Stimulated activated CD4-positive, alpha-beta T cell treated with anti-CD3 and anti-CD28 coated beads, Interleukin-15, amount 100 ng/mL, for 1 hour (primary cell): Measurements from ENCODE around the gene P3H2.
"Not testable (repeated sequence)": the region's sequence is repeated elsewhere in the genome, so short reads cannot be mapped to it uniquely, and the experiment has no call there.

ENCODE experiments used
- DNase-seq, 2 donors: peaks; one replicate each; pipeline ENCODE4 v3.0.0-alpha.2; 2020; ENCODE audit warnings: low read depth in 1 of 2, low spot score in 1 of 2

The P3H2 gene

DNA sequence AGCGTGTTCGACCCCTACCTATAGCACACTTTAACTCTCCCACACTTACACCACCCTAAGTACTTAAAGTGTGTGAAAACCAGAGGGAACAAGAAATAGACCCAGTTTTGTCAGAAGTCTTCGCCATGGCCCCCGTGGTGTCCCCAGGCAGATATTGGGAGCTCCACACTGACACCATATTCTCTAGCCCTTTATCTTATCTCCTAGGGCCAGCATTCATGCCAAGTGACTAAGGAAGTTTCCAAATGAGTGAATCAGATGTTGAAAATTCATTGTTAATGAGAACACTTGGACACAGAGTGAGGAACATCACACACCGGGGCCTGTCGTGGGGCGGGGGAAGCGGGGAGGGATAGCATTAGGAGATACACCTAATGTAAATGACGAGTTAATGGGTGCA, 31.8 kb downstream of the P3H2 start:
- no peak for DNase-seq

DNA sequence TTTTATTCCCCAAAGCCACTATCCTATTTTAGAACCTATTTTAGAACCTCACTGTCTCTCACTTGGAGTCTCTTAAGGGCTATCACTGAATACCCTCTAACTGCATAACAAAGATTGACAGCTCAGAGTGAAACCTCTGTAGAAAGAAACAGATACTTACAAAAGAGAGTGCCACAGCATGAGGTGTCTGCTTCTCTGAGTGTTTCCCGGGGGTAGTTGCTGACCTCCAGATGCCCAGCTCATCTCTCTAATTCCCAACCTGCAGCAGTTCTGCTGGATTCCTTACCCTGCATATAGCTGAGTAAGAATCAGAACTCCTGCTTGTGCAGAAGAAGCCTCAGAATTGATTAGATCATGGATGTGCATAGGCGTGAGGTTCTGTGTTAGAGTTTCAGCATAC, 34.5 kb downstream of the P3H2 start:
- no peak for DNase-seq

GRCh38 chr3:190084983-190085382, 35.7 kb downstream of the P3H2 start:
- no peak for DNase-seq

DNA sequence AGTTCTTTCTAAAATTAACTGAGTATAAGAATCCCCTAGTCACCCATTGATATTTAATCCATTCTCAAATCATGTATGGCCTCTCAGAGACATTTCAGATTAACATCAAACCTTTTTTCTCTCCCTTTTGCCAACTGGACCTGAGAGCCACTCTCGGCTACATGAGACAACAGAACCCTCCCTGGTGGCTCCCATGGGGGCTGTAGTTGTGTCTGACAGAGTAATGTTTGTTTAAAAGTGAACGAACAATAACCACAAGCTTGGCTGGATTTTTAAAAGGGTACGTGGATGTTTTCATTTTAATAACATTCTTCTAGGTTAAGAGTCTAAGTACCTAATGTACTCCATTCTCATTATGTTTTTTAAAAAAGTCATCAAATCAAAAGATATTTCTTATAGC, 37.1 kb downstream of the P3H2 start:
- DNase-seq = no peak

DNA sequence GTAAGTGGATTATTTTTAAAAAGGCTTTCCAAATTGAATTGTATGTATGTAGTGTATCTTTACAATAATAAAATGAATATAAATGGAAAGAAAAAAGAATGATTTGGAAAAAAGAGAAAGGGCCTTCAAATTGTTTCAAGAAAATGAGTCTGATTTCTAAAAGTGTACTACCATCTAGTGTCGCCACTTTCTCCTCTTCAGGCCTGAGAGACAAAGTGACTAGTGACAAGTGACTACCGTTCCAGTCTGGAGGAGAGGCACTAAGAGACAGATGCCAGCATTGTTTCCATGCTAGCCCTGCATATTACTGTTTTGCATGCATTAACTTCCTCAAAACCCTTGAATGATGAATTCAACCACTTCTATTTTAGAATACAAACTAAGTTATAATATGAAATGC, 39.3 kb downstream of the P3H2 start:
- DNase-seq = no peak

DNA sequence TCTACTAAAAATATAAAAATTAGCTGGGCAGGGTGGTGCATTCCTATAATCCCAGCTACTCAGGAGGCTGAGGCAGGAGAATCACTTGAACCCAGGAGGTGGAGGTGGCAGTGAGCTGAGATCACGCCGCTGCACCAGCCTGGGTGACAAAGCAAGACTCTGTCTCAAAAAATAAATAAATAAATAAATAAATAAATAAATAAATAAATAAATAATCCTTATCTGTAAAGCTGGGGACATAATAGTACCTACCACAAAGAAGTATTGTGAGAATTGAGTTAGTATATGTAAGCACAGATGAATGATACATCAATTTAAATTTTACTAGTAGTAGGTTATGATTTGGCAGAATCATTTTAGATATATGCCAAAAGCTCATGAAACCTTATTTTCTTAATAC, 41.5 kb downstream of the P3H2 start:
- DNase-seq = not testable (repeated sequence)

- no peak for DNase-seq
Measured at GRCh38 chr3:190077395-190078045, 43.2 kb downstream of the P3H2 start.

GRCh38 chr3:190076601-190077394, 43.9 kb downstream of the P3H2 start:
- DNase-seq = no peak

GRCh38 chr3:190076136-190076535, 44.6 kb downstream of the P3H2 start:
- DNase-seq = no peak

- no peak for DNase-seq
Measured at GRCh38 chr3:190074817-190075216, 45.9 kb downstream of the P3H2 start.

DNA sequence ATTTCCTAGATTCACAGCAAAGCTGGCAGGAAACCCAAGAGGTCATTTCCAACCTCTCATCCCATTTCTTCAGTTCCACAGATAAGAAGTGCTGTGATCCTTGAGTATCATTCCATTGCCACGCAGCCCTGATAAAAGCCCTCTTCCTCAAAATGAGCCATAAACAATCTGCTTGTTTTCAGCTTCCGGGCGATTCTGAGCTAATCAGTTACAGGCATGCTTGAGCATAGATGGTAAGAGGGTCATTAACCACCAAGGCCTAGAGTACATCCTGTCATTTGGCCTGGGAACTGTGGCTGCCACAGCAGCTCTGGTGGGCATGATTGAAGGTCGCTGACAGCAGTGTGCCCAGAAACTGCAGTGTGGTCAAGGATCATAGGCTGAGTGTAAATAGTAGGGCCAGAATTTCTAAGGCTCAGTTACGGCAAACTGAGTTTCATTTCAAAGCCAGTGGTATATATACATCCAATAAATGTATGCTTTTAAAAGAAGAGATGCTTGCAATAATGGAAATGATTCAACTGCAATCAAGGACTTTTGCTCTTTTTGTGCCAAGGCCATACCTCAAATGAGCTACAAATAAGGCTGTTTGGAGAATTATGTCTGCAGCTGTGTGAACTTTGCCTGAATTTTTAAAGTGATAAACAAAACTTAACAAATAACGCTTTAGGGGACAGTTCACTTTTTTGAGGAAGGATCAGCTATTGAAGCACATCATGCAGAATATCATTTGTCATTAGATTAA, 47.3 kb downstream of the P3H2 start:
- DNase-seq = no peak

DNA sequence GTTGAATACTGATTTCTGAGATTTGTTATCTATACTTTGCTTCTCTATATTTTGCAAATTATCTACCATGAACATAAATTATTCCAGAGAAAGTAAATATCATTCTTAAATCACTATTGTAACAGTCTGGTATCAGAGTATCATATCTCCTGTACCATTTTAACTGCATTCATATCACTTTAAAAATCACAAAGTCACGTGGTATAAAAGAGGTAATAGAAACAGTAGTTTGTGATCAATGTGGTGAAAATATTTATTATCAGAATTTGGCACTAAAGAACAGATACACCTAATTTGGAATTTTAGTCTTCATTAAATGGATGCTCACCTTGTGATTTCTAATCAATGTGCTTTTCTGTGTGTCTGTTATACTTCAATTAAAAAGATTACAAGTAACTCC, 47.8 kb downstream of the P3H2 start:
- DNase-seq = no peak

DNA sequence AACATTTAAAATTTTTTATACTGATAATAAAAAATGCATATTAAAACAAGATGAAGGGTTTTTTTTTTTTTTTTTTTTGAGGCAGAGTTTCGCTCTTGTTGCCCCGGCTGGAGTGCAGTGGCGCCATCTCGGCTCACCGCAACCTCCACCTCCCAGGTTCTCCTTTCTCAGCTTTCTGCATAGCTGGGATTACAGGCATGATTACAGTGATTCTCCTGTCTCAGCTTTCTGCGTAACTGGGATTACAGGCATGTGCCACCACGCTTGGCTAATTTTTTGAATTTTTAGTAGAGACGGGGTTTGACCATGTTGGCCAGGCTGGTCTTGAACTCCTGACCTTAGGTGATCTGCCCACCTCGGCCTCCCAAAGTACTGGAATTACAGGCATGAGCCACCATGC, 48.8 kb downstream of the P3H2 start:
- not testable (repeated sequence) for DNase-seq

GRCh38 chr3:190070622-190071347, 49.9 kb downstream of the P3H2 start:
- no peak for DNase-seq

DNA sequence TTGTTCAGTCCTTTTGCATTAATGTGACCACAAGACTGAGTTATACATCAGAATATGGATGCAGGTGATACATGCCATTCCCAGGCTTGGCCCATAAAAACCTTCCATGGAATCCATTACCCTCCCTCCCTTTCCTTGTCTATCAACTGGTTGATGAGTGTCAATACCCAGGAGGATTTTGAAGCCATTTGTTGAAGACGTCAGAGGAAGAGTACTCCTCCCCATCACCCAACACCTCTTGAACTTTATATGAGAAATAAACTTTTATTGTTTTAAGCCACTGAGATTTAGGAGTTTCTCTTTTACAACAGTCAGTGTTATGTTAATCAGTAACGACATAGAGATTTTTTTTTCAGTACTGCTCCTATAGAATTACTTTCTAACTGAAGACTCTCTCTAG, 55.5 kb downstream of the P3H2 start:
- DNase-seq = no peak

DNA sequence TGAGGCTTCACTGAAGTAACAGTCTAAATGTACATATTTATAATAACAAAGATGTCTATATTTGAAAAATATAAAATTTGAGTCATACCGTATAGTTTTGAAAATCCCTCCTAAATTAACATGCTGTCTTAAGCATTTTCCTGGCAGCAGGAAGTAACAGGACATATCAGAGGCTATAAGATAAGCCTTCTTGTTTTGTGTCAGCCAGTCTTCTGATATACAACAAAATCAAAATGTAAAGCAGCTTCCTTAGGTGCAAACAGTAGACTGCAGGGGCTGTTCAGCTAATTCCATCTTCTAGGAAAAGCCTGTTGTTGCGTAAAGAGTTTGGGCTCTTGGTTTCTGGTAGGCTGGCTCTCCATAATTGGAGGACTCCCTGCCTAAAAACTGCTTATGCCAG, 56.0 kb downstream of the P3H2 start:
- no peak for DNase-seq

- DNase-seq = no peak
Measured at GRCh38 chr3:190064112-190064511, 56.6 kb downstream of the P3H2 start.

GRCh38 chr3:190063490-190063889, 57.2 kb downstream of the P3H2 start:
- no peak for DNase-seq

DNA sequence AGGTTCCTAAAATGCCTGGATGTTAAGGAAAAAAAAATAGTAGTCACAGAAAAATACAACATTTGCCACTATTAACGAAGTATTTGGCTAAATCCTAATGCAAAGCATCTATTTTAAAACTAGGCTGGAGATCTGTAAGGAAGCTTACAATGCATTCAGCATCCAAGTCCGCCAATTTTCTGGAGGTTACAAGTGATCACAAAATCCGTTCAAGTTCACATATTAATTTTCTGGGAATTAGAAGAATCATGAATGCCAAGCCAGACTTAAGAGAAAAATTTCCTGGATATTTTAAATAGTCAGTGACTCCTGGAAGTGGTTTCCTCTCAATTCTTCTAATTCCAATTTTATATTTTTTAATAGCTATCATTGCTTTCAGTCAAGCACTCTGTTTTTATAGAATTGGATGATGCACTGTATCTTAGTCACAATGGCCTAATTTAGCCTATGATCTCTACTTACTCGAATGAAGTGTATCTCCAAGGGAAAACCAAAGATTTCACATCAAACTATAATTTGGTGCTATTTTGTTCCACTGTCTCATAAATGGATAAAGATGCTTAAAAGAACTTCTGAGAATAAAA, 60.4 kb downstream of the P3H2 start:
- DNase-seq = no peak

GRCh38 chr3:190059242-190059590, 61.5 kb downstream of the P3H2 start:
- DNase-seq = no peak

DNA sequence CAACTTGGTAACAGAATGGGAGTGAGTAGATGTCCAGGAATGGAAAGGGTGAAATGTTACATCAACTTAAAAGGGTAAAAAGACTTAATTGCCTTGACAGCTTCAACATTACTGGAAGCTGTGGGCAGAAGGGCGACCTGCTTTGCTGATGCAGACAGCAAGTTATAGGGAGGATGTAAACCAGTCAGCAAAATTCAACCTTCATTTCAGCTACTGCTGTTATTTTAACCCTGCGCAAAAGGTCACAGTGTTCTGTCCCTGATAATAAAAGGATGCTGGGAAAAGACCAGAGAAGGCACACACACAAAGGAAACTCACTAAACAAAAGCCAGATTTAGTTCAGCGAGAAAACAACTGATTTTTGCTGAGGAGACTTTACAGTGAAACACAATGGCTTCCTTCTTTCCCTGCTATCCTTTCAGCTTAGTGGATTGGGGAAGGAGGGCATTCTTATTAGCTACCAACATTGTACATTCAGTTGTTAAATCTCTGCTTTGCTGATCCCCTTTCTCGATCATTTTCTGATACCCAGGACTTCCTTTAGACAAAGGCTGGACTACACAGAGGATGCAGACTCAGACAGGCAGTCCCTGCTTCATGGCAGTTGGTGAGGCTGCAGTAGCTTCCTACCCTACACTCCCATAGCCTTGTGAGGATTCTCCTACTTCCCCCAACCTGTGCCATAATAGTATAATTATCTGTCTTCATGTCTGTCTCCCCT, 62.0 kb downstream of the P3H2 start:
- DNase-seq = no peak
